ENCODE data around the gene MIGA2.

MIGA2 gene

DNA sequence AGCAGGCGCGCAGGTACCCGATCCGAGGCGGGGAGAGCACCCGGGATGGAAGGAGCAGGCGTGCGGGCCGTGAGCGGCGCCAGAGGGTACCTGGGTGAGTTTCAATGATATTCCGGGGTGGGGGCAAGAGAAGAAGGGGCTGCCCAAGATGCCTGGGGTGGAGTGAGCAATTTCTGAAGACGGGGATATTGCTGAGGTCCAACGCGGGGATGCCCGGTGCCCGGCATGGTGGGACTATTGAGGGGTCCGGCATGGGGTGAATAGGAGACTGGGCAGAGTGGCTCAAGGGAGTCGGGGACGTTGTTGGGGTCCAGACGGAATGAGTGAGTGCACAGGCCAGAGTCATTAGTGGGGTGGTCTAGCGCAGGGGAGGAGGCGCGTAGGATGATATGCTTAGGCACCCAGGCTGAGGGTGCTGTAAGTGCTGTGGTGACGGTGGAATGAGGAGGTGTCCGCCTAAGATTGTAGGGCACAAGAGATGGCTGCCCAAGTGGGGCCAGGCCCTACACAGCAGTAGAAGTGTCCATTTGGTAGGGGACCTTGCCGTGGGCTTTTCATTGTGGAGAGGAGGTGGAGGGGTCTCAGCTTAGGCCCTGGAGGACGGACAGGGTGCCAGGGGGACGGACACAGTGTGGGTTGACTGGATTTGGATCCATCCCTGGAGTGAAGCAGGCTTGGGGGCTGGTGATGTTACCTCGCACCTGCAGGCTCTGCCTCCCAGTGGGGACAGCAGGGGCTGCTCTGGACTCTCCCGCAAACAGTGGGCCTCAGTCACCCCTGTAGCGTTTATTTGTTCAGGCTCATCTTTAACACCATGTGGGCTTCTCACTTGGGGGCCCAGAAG, 719 bp downstream of the MIGA2 start:
- DNase-seq (ENCODE audit: low spot score), result peak; percentile 9

DNA sequence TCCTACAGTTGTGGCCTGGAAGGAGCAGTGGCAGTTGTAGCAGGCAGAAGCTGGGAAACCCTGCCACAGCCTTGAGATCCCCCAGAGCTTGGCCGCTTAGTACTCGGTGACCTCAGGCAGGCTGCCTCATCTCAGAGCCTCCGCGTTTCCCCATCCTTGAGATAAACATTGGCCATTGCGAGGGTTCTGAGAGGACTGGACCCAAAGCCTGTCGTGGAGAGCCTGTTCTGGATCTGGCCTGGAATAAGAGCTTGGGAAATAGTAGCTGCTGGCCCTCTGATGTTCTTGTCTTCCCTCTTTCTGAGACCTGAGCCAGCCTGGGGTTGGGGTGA, 1.3 kb downstream of the MIGA2 start:
- no peak for DNase-seq (ENCODE audit: low spot score)

DNA sequence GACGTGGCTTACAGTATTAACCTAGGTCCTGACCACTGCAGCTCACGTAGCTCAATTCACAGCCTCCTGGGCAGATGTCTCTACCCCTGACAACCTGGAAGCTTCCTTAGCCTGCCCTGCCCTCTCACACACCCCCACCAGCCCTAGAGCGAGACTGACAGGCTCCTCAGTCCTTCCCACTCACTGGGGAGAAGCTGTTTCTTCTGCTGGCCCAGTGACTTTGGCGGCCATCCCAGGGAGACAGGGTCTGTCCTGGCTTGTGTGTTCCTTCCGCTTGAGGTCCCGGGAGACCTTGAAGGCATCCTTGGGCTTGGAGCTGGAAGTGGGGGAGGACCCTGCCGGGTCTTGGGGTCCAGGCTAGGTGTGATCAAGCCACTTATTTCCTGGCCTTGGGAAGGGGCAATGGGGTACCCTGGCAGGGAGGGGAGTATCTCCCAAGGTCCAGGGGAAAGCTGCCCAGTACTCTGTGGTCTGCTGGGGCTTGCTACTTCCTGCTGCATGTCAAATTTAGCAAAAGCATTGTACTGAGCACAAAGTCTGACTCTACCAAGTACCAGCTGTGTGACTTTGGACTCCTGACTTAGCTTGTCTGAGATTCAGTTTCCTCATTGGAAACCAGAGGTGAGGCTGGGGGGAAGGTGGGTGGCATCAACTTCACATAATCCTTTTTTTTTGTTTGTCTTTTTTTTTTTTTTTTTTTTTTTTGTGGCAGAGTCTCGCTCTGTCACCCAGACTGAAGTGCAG, 1.9 kb downstream of the MIGA2 start:
- no peak for DNase-seq (ENCODE audit: low spot score)

DNA sequence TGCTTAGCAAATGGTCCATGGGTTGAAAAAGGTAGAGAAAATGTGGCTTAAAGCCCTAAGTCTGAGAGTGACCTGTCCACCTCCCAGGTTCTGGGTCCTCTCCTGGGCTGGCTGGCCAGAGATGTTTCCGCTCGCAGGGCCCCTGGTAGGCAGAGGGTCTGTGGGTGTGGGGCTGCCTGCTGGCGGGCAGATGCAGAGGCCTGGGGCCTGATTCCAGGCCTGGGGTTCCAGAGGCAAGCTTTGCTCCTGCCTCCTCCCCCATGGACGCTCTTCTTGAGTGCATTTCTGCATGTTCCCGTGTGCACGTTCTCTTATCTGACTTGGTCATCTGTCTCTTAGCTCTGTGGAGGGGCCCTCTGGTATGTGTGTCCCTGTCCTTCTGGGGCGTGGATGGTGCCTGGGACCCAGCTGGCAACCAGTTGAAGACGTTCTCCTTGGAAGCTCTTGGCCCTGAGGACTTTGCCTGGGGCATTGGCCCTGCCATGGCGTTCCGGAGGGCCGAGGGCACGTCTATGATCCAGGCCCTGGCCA, 3.8 kb downstream of the MIGA2 start:
- DNase-seq (ENCODE audit: low spot score), result no peak

DNA sequence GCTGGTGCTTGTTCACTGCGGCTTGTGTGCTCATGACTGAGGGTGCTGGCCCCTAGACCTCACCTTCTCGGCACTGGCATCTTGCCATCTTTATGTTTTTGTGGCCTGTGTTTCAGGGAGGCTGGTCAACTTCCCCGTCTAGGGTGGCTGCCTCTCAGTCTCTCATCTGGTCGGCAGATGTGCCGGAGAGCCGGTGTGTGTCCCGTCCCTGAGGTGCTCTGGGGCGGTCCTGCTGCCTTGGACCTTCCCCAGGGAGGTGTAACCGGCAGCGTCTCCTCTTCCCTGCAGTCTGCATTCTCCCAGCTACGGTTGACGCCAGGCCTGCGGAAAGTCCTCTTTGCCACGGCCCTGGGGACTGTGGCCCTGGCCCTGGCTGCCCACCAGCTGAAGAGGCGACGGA, 5.6 kb downstream of the MIGA2 start:
- no peak for DNase-seq (ENCODE audit: low spot score)

DNA sequence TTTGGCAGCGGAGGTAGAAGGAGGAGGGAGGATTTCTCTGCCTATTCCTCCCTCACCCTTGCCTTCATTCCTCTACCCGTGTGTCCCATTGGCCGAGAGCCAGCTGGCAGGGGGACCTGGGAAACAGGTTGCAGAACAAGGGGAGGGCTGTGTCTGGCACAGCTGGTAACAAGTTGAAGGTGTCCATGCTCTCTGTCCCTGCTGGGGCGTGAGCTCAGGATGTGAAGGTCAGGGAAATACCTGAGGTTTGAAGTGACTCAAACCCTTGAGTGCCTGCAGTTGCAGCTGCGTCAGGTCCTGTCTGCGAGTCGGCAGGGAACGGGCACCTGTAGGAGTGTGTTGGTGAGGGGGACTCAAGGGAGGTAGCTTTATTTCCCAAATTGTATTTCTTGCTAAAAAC, 16.2 kb downstream of the MIGA2 start:
- DNase-seq (ENCODE audit: low spot score), result peak; percentile 90

DNA sequence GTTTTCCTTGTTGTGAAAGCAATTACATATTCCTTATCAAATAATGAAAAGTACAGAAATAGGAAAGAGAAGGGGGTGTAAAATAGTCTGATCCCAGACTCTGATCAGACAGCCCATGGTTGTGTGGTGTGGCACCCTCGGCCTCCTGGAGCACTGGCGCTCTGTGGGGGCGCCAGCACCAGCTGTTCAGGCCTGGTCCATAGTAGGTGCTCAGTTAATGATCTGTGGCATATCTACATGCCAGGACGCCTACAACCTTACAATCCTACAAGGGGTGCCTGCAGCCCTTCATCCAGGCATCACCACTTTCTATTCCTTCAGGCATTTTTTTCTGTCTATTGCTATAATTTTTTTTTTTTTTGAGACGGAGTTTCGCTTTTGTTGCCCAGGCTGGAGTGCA, 16.6 kb downstream of the MIGA2 start:
- no peak for DNase-seq (ENCODE audit: low spot score)

DNA sequence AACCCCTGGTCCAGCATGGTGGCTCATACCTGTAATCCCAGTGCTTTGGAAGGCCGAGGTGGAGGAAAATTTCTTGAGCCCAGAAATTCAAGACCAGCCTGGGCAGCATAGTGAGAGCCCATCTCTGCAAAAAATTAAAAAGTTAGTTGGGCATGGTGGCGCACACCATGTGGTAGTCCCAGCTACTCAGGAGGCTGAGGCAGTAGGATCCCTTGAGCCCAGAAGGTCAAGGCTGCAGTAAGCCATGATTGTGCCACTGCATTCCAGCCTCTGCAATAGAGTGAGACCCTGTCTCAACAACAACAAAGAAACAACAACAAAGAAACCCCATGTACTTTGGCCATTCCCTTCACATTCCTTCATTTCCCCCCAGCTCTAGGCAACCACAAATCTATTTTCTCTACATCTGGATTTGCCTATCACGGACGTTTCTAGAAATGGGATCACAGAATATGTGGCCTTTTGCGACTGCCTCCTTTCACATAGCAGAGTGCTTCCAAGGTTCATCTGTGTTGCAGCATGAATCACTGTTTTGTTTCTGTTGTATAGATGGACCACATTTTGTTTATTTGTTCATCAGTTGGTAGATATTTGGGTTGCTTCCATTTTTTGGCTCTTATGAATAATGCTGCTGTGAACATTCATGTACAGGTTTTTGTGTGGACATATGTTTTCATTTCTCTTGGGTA, 17.9 kb downstream of the MIGA2 start:
- DNase-seq (ENCODE audit: low spot score), result no peak

DNA sequence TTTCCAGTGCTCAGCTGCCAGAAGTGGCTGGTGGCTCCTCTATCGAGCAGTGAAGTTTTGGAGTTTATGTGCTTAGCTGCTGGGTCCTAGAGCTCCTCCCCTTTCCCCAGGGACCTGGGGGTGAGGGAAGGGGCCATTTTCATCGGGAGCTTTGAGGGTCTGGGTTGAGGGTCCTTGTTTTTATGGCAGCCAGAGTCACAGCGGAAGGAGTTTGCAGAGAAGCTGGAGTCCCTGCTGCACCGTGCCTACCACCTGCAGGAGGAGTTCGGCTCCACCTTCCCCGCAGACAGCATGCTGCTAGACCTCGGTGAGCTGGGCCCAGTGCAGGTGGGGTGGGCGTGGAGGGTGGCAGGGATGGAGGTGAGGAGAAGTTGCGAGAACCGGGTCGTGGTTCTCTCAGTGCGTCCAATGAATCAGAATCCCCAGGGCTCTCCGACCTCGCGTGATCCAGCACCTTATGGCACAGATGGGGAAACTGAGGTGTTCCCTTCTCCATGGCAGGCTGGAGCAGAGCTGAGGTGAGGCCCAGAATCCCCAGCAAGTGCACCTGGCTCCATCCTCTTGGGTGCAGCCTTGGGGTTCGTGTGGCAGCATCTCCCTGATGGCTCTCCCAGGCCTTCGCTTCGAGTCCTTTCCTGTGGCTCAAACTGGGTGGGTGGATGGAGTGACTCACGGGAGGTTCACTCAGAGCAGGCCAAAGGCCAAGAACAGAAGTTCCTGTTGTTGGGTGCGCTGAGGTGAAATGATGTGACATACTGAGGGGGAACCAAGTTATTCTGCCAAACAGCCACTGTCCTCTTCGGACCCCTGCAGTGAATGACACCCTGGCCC, 22.8 kb downstream of the MIGA2 start:
- DNase-seq (ENCODE audit: low spot score), result peak; percentile 46

DNA sequence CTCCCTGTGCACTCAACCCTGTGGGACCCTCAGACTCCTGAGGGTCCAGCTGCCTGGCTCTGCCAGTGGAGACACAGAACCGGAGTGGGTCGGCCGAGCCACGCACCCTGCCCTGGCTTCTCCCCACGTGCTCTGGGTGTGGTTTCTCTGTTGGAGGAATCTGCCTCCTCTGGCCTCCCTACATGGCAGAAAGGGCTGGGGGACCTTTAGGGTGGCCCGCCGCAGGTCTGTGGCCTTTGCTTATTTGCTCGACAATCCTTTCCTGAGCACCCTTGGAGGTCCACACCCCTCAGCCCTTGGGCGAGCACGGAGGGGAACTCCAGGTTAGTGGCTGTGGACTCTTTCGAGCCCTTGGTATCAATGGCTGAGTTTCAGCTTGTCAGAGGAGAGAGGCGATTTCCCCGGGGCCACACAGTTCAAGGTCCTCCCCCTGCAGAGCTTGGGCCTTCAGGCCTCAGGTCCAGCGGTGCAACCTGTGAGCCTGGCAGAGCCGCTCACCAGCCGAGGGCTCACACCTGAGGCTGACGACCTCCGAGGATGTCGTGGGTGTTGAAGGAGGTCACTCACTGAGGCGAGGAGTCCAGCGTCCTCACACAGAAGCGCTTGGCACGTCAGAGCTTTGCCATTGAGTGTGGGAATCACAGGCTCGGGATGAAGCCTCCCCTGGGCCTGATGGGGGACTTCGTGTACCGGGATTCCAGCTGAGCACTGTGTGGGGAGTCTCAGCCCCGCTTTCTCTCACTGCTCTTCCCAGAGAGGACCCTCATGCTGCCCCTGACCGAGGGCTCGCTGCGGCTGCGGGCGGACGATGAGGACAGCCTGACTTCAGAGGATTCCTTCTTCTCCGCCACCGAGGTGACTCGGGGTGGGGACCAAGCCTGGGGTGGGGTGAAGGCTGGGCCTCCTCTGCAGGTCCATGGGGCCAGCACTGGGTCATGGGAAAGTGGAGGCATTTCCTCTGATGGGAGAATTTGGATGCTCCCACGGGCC, 23.7 kb downstream of the MIGA2 start:
- no peak for DNase-seq (ENCODE audit: low spot score)

DNA sequence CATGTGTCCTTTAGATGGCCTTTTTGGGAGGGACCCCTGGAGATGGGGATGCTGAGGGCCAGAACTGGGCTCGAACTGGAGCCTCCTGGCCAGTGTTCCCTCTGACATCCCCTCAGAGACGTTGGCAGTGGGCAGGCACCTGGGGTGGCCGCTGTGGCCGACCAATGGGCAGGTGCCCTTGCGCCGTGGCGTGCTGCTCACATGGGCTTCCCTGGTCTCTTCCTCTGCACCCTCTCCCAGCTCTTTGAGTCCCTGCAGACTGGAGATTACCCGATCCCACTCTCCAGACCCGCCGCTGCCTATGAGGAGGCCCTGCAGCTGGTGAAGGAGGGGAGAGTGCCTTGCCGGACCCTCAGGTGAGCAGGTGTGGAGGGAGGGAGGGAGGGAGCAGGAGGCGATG, 24.6 kb downstream of the MIGA2 start:
- no peak for DNase-seq (ENCODE audit: low spot score)

DNA sequence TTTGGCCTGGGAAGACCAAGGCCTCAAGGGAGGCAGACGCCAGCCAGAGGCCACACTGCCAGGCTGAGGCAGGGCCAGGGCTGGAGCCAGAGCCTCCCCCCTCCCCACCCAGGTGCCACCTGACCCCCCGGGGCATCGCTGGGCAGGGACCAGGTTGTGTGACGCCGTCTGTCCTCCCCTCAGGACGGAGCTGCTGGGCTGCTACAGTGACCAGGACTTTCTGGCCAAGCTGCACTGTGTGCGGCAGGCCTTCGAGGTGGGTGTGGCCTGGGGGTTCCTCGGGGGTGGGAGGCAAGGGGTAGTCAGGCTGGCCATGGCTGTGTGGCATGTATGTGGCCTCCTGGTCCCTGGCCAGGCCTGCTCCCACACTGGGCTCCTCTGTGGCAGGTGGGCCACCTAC, 26.6 kb downstream of the MIGA2 start:
- no peak for DNase-seq (ENCODE audit: low spot score)

DNA sequence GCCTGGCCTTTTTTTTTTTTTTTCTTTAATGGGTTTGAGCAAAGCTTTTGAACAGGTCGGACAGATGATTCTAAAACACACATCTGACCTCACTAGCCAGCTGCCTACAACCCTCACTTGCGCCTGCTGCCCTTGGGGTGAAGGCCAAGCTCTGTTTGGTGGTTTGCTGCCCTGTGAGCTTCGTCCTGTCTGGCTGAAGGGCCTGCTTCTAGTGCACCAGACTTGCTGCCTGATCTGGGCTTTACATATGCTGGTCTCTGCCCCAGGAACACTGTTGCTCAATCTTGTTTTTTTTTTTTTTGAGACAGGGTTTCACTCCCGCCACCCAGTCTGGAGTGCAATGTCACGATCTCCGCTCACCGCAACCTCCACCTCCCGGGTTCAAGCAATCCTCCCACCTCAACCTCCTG, 28.1 kb downstream of the MIGA2 start:
- no peak for DNase-seq (ENCODE audit: low spot score)

DNA sequence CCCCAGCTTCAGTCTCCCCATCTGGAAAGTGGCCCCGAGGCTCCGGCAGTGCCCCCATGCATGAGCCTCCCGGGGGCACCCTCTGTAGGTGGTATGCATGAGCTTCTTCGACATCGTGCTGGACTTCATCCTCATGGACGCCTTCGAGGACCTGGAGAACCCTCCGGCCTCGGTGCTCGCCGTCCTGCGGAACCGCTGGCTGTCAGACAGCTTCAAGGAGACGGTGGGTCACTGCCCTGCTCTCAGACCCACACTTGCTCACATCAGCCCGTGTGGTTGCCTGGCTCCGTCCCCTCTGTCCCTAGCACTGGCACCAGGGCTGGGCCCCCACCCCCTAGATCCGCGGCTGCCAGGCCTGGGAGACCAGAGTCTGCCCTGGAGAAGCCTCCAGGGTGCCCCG, 31.7 kb downstream of the MIGA2 start:
- DNase-seq (ENCODE audit: low spot score), result no peak

DNA sequence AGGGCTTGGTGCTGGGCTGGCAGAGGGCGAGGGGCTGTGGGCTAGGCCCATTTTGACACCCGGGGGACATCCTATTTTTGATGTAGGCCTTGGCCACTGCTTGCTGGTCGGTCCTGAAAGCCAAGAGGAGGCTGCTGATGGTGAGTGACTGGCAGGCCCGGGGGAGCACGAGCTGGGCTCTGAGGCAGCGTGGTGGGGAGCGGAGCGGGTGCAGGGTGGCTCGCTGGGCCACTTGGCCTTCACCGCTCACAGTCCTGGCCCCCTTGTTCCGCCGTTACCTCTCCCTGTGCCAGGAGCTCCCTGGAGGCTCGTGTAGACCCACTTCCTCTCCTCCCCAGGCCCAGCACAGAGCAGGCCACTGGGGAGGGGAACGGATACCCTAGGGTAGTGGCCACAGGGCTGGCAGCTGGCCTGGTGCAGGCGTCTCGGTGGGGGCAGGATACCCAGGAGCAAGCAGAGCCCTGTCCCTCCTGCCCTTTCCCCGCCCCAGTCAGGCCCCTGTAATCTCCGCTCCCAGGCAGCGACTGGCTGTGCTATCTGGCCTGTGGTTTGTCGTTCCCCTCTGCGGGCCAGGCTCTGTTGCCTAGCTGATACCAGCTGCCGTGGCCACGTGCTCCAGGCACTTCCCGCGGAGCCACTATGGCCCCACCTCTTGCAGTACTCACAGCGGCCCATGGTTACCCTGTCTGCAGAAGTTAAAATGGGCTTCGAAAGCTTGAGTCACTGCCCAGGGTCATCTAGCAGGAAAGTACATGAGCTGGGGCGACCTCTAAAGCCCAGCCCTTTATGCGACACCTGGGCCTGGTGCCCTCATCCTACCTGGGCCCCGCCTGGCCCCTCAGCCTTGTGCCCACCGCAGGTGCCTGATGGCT, 32.8 kb downstream of the MIGA2 start:
- DNase-seq (ENCODE audit: low spot score), result no peak

DNA sequence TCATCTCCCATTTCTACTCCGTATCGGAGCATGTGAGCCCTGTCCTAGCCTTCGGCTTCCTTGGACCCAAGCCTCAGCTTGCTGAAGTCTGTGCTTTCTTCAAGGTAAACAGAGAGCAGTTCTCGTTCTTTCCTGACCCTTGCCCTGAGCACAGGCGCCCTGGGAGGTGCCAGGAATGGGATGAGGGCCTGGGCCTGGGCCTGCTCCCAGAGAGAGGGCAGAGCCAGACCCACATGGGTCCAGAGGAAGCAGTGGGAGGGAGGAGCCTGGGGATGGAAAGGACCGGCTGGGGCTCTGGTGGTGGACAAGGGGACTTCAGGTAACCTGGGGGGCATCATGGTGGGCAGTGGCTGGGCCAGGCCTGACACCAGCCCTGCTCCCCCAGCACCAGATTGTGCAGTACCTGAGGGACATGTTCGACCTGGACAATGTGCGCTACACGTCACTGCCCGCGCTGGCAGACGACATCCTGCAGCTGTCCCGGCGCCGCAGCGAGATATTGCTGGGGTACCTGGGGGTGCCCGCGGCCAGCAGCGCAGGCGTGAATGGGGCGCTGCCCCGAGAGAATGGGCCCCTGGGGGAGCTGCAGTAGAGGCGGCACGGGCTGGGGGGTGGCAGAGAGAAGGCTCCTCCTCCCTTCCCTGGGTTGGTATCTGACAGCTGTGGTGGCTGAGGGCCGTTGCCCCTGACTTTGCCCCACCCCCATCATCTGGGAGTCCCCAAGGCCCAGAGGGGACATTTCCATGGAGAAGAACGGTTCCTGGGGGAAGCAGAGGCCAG, 33.6 kb downstream of the MIGA2 start:
- DNase-seq (ENCODE audit: low spot score), result no peak

DNA sequence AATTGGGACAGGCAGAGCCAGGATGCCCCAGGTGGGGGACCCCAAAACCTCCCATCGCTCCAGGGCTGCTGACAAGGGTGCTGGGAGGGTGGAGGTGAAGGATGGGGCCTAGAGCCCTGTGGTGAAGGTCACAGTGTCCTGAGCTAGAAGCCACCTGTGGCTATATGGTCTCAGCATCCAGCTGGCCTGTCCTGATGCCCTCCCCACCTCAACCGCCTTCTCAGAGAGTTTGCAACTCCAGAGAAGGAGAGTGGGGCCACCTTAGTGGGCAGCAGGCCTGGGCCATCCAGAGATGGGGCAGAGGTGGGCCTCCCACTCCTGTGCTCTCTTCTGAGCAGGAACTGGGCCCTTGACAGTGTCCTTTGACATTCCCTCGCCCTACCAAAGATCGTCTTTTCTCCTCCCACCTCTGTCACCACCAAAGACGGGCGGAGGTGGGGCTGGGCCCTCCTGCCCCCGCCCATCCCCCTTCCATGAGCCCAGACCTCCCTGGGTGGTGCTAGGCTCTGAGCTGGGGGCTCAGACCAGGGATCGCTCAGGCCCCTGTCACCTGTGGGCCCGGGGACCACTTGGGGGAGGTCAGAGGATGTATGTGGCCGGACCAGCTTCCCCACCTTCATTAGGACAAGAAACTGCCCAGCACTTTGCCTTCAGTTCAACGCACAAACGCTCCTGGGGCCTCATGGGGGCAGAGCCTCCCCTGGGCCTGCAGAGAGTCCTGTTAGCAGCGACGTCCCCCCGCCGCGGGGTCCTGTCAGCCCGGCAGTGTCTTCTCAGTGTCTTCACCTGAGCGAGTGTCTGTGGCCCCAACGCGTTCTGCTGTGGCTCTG, 34.5 kb downstream of the MIGA2 start:
- no peak for DNase-seq (ENCODE audit: low spot score)

DNA sequence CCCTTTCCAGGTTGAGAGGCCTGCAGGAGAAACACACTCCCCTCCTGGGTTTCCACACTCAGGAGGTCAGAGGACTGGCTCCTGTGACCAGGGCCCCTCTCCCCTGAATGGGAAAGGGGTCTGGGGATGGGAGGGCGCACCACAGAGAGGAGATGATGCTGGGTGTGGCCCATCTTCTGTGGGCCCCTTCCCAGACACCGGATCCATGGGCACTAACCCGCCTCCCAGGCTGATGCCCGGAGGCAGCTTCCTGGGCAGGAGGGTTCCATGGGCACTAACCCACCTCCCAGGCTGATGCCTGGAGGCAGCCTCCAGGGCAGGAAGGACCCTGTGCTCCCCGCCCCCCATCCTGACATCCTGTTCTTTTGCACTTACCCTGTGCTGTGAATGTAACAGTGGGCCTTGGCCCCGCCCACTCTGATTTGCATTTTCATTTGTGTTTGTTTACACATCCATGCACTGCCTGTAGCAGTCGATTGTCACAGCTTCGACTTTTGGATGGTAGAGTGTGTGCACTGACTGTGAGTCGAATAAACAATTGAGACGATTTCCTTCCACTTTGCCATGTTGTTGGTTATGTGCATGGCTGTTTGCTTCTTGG, 35.2 kb downstream of the MIGA2 start:
- DNase-seq (ENCODE audit: low spot score), result no peak
